Fibroblast of lung (primary cell): ENCODE data around the gene KRTAP9-9. TPM values are rescaled to one million over a fixed set of nuclear protein-coding genes. Genes with fewer than 3 reads are reported as not detected.

Experiments
- DNase-seq, 2 donors: peaks; one replicate each; pipeline versions ENCODE4 v3.0.0 to v3.0.0-alpha.2; 2010; ENCODE audit warnings: low read depth in 2 of 2
- H2AFZ ChIP-seq: 2 replicates; pipeline ENCODE4 v1.5.1; 2012; ENCODE audit warnings: low read length, control low read depth, inconsistent platforms
- H3K27ac ChIP-seq: 2 replicates; pipeline ENCODE4 v1.5.1; 2011; ENCODE audit warnings: low read length, control low read depth; ENCODE audit not compliant: insufficient read depth
- H3K27me3 ChIP-seq: 2 replicates; pipeline ENCODE4 v1.5.1; 2011; ENCODE audit warnings: mild to moderate bottlenecking, low read length; ENCODE audit not compliant: control insufficient read depth, insufficient read depth
- H3K36me3 ChIP-seq: 2 replicates; pipeline ENCODE4 v1.5.1; 2011; ENCODE audit warnings: low read length; ENCODE audit not compliant: control insufficient read depth, insufficient read depth
- H3K4me1 ChIP-seq: 2 replicates; pipeline ENCODE4 v1.5.1; 2011; ENCODE audit warnings: low read length; ENCODE audit not compliant: control insufficient read depth, insufficient read depth; ENCODE audit errors: extremely low read depth
- H3K4me2 ChIP-seq: 2 replicates; pipeline ENCODE4 v1.5.1; 2011; ENCODE audit warnings: low read length, control low read depth; ENCODE audit not compliant: insufficient read depth; ENCODE audit errors: extremely low read depth
- H3K4me3 ChIP-seq, 4 experiments: fragments of 200-600 bp in 1 of 4; sonication (generic) in 1 of 4; replicated peaks in 1 of 4; 2 replicates each; pipeline ENCODE4 v1.5.1; 2011 to 2016; ENCODE audit warnings: low read length in 4 of 4, low read depth in 3 of 4, mild to moderate bottlenecking in 3 of 4, control low read depth in 2 of 4, inconsistent platforms in 1 of 4, mixed read lengths in 1 of 4; ENCODE audit not compliant: insufficient read depth in 1 of 4; ENCODE audit errors: control extremely low read depth in 1 of 4
- H3K79me2 ChIP-seq: 2 replicates; pipeline ENCODE4 v1.5.1; 2012; ENCODE audit warnings: mild to moderate bottlenecking, low read length, inconsistent platforms; ENCODE audit not compliant: control insufficient read depth, insufficient read depth
- H3K9ac ChIP-seq: 2 replicates; pipeline ENCODE4 v1.5.1; 2011; ENCODE audit warnings: mild to moderate bottlenecking, low read length, control low read depth; ENCODE audit not compliant: insufficient read depth
- H3K9me3 ChIP-seq: 2 replicates; pipeline ENCODE4 v1.5.1; 2012; ENCODE audit warnings: low read depth, low read length; ENCODE audit not compliant: control insufficient read depth, insufficient read depth
- H4K20me1 ChIP-seq: 2 replicates; pipeline ENCODE4 v1.5.1; 2011; ENCODE audit warnings: low read length; ENCODE audit not compliant: control insufficient read depth, insufficient read depth; ENCODE audit errors: extremely low read depth
- CTCF ChIP-seq, 2 donors: IDR thresholded peaks in 1 of 2; conservative IDR thresholded peaks in 1 of 2; 1 replicate in 1 of 2; 2 replicates in 1 of 2; pipeline ENCODE4 v1.5.1; 2011 to 2012; ENCODE audit warnings: low read length in 2 of 2, control low read depth in 1 of 2, inconsistent platforms in 1 of 2, low read depth in 1 of 2, mild to moderate bottlenecking in 1 of 2
- EZH2 ChIP-seq: IDR thresholded peaks from 2 replicates; pipeline ENCODE4 v1.5.1; 2012; ENCODE audit warnings: low read length, control low read depth, mild to moderate bottlenecking; ENCODE audit errors: missing control alignments
- polyA plus RNA-seq, 2 donors: library from polyadenylated mRNA; depleted of rRNA in 1 of 2; stranded (reverse) in 1 of 2; unstranded in 1 of 2; fragments of >200 nt; gene quantifications; 2 replicates each; pipeline ENCODE4 v1.2.1, GENCODE V29; 2011 to 2012; ENCODE audit warnings: missing spikeins in 1 of 2
- total RNA-seq: library from RNA; depleted of rRNA; stranded (reverse); fragments of >200 nt; gene quantifications from 2 replicates; pipeline ENCODE4 v1.2.1, GENCODE V29; 2014

Gene KRTAP9-9
- total and polyA plus RNA-seq, 2 donors (not counting 1 experiment from before 2014, with no cell fraction given), result not detected

GRCh38 chr17:41284043-41284442, 28.9 kb downstream of the KRTAP9-9 start:
- Histone ChIP-seq H4K20me1 (no peaks in the 10 kb centered on the region), H3K4me2 (no peak overlapping the region), H3K27me3 (no peaks in the 10 kb centered on the region), H3K9ac (no peak overlapping the region), H3K4me1 (peaks cover 2% of the 10 kb centered on the region), H3K4me3 (no peak overlapping the region), H2AFZ (no peak overlapping the region), H3K9me3 (no peaks in the 10 kb centered on the region), H3K27ac (no peak overlapping the region), H3K79me2 (no peaks in the 10 kb centered on the region), H3K36me3 (no peaks in the 10 kb centered on the region)
- DNase-seq, result peak in 1 of 2 donors; percentile 71
- TF ChIP-seq CTCF (conservative IDR thresholded peaks at IDR 0.05 in 1 of 2, IDR thresholded peaks at IDR 0.05 in 1 of 2; ENCODE audit: low read depth in 1 of 2, low read length in 2 of 2), result no peak
- TF ChIP-seq EZH2, result no peak

GRCh38 chr17:41284546-41284945, 29.4 kb downstream of the KRTAP9-9 start:
- H3K79me2 ChIP-seq, result no peaks in the 10 kb centered on the region
- H3K4me2 ChIP-seq, result no peak overlapping the region
- H3K4me3 ChIP-seq, result no peak overlapping the region
- H3K27ac ChIP-seq, result no peak overlapping the region
- no peaks in the 10 kb centered on the region for H4K20me1 ChIP-seq
- peaks cover 2% of the 10 kb centered on the region for H3K4me1 ChIP-seq
- no peaks in the 10 kb centered on the region for H3K9me3 ChIP-seq
- no peak for DNase-seq
- H3K27me3 ChIP-seq, result no peaks in the 10 kb centered on the region
- no peak overlapping the region for H3K9ac ChIP-seq
- TF ChIP-seq CTCF (conservative IDR thresholded peaks at IDR 0.05 in 1 of 2, IDR thresholded peaks at IDR 0.05 in 1 of 2; ENCODE audit: low read depth in 1 of 2, low read length in 2 of 2) (no peak), EZH2 (no peak)
- no peaks in the 10 kb centered on the region for H3K36me3 ChIP-seq
- no peak overlapping the region for H2AFZ ChIP-seq

GRCh38 chr17:41287050-41287449, 31.9 kb downstream of the KRTAP9-9 start:
- no peak overlapping the region for H3K27ac ChIP-seq
- no peaks in the 10 kb centered on the region for H3K27me3 ChIP-seq
- no peak overlapping the region for H3K4me2 ChIP-seq
- H3K9me3 ChIP-seq, result no peaks in the 10 kb centered on the region
- H3K4me3 ChIP-seq, result no peak overlapping the region
- no peak overlapping the region for H3K9ac ChIP-seq
- H3K36me3 ChIP-seq, result no peaks in the 10 kb centered on the region
- H3K4me1 ChIP-seq, result peaks cover 2% of the 10 kb centered on the region
- H2AFZ ChIP-seq, result no peak overlapping the region
- H4K20me1 ChIP-seq, result no peaks in the 10 kb centered on the region
- no peaks in the 10 kb centered on the region for H3K79me2 ChIP-seq
- no peak for DNase-seq
- TF ChIP-seq CTCF (conservative IDR thresholded peaks at IDR 0.05 in 1 of 2, IDR thresholded peaks at IDR 0.05 in 1 of 2; ENCODE audit: low read depth in 1 of 2, low read length in 2 of 2) (no peak), EZH2 (no peak)
